H1 (cell line): ENCODE measurements around the gene SLC13A3. TPM values are rescaled to one million over a fixed set of nuclear protein-coding genes. Genes with fewer than 3 reads are reported as not detected.

Experiments
- CTCF ChIA-PET: fragments of 300-600 bp; sonication (Branson Sonifier 250); formaldehyde crosslinking; loops from one replicate; lab custom pipeline; 2021; ENCODE audit not compliant: partially characterized antibody; lab: Charles Lee
- POLR2A ChIA-PET: fragments of 300-600 bp; sonication (Branson Sonifier 250); formaldehyde crosslinking; loops from one replicate; lab custom pipeline; 2021; ENCODE audit warnings: inconsistent platforms; ENCODE audit not compliant: partially characterized antibody; lab: Charles Lee
- DNase-seq, 2 experiments: peaks; one replicate each; pipeline versions ENCODE4 v3.0.0 to v3.0.0-alpha.2; 2010 to 2022; ENCODE audit warnings: low spot score in 2 of 2, low read depth in 1 of 2, mixed read lengths in 1 of 2
- FAIRE-seq: peaks from 2 replicates; lab custom pipeline; 2011; peaks lifted over from hg19 to GRCh38; lab: Jason Lieb, UNC
- H2AFZ ChIP-seq: 2 replicates; pipeline ENCODE4 v1.8.1; 2012; ENCODE audit warnings: low read length, inconsistent platforms
- H2AK5ac ChIP-seq: 2 replicates; pipeline ENCODE4 v1.6.1; 2013; ENCODE audit warnings: low read depth, low read length
- H2BK120ac ChIP-seq: replicated peaks from 2 replicates; pipeline ENCODE3; 2013; ENCODE audit warnings: low read depth, low read length, inconsistent platforms
- H2BK12ac ChIP-seq: 2 replicates; pipeline ENCODE4 v1.6.1; 2013; ENCODE audit warnings: low read depth, low read length
- H2BK15ac ChIP-seq: 2 replicates; pipeline ENCODE4 v1.6.1; 2013; ENCODE audit warnings: low read length
- H2BK20ac ChIP-seq: 2 replicates; pipeline ENCODE4 v1.6.1; 2013; ENCODE audit warnings: low read length
- H2BK5ac ChIP-seq: 2 replicates; pipeline ENCODE4 v1.6.1; 2013; ENCODE audit warnings: low read depth, low read length
- H3K14ac ChIP-seq: 2 replicates; pipeline ENCODE4 v1.6.1; 2013; ENCODE audit warnings: inconsistent platforms; ENCODE audit not compliant: insufficient read length
- H3K18ac ChIP-seq: 2 replicates; pipeline ENCODE4 v1.6.1; 2013; ENCODE audit warnings: low read length; ENCODE audit errors: extremely low read depth
- H3K23ac ChIP-seq: 2 replicates; pipeline ENCODE4 v1.6.1; 2013; ENCODE audit warnings: inconsistent platforms; ENCODE audit not compliant: insufficient read length
- H3K23me2 ChIP-seq: 2 replicates; pipeline ENCODE4 v1.6.1; 2013; ENCODE audit warnings: low read depth, low read length
- H3K27ac ChIP-seq: 2 replicates; pipeline ENCODE4 v1.6.1; 2011; ENCODE audit warnings: low read depth, low read length, inconsistent platforms
- H3K27me3 ChIP-seq, 4 experiments: replicated peaks in 1 of 4; 1 replicate in 1 of 4; 2 replicates in 3 of 4; pipeline versions ENCODE4 v1.6.1 to v1.8.1; 2011 to 2013; ENCODE audit warnings: low read length in 3 of 4, mild to moderate bottlenecking in 3 of 4, inconsistent platforms in 2 of 4, mixed read lengths in 2 of 4, moderate library complexity in 1 of 4; ENCODE audit not compliant: control insufficient read depth in 3 of 4, insufficient read depth in 3 of 4; ENCODE audit errors: extremely low read depth in 1 of 4
- H3K36me3 ChIP-seq, 4 experiments: 2 replicates each; pipeline versions ENCODE4 v1.6.1 to v1.8.1; 2011 to 2013; ENCODE audit warnings: mild to moderate bottlenecking in 4 of 4, low read length in 3 of 4, moderate library complexity in 2 of 4, control low read depth in 1 of 4, inconsistent platforms in 1 of 4; ENCODE audit not compliant: insufficient read depth in 4 of 4, control insufficient read depth in 2 of 4
- H3K4ac ChIP-seq: replicated peaks from 2 replicates; pipeline ENCODE3; 2013; ENCODE audit warnings: low read length, low read depth, mixed read lengths, inconsistent platforms; ENCODE audit not compliant: insufficient read length
- H3K4me1 ChIP-seq, 4 experiments: replicated peaks in 1 of 4; 1 replicate in 1 of 4; 2 replicates in 3 of 4; pipeline versions ENCODE4 v1.6.1 to v1.8.1; 2011 to 2013; ENCODE audit warnings: low read length in 3 of 4, inconsistent platforms in 2 of 4, mixed read lengths in 1 of 4; ENCODE audit not compliant: insufficient read depth in 4 of 4, control insufficient read depth in 3 of 4
- H3K4me2 ChIP-seq, 2 experiments: 2 replicates each; pipeline versions ENCODE4 v1.6.1 to v1.8.1; 2011 to 2013; ENCODE audit warnings: low read depth in 2 of 2, low read length in 2 of 2, control low read depth in 1 of 2, inconsistent platforms in 1 of 2, mild to moderate bottlenecking in 1 of 2; ENCODE audit not compliant: insufficient read depth in 1 of 2
- H3K4me3 ChIP-seq, 4 experiments: fragments of 200-600, 300-600 bp in 1 of 4; sonication (generic), shearing (Covaris generic), sonication (Bioruptor Twin) in 1 of 4; 2 replicates each; pipeline versions ENCODE4 v1.5.1 to v1.8.1; 2011 to 2016; ENCODE audit warnings: low read length in 4 of 4, low read depth in 3 of 4, control low read depth in 2 of 4, inconsistent platforms in 2 of 4, mild to moderate bottlenecking in 2 of 4, mixed read lengths in 1 of 4, moderate library complexity in 1 of 4; ENCODE audit not compliant: insufficient read depth in 2 of 4; ENCODE audit errors: extremely low read depth in 1 of 4
- H3K56ac ChIP-seq: replicated peaks from 2 replicates; pipeline ENCODE3; 2013; ENCODE audit warnings: low read depth, mild to moderate bottlenecking, mixed read lengths, low read length, inconsistent platforms; ENCODE audit not compliant: insufficient read length
- H3K79me1 ChIP-seq: 2 replicates; pipeline ENCODE4 v1.6.1; 2013; ENCODE audit warnings: low read depth, low read length, control low read depth
- H3K79me2 ChIP-seq, 2 experiments: 2 replicates each; pipeline versions ENCODE4 v1.6.1 to v1.8.1; 2012 to 2013; ENCODE audit warnings: low read length in 2 of 2, mild to moderate bottlenecking in 2 of 2, inconsistent platforms in 1 of 2; ENCODE audit not compliant: insufficient read depth in 2 of 2, control insufficient read depth in 1 of 2
- H3K9ac ChIP-seq, 4 experiments: replicated peaks in 1 of 4; 1 replicate in 1 of 4; 2 replicates in 3 of 4; pipeline versions ENCODE4 v1.6.1 to v1.8.1; 2011 to 2013; ENCODE audit warnings: low read depth in 3 of 4, low read length in 3 of 4, control low read depth in 2 of 4, mild to moderate bottlenecking in 2 of 4, moderate library complexity in 2 of 4, inconsistent platforms in 1 of 4; ENCODE audit errors: extremely low read depth in 1 of 4
- H3K9me3 ChIP-seq, 2 experiments: 2 replicates each; pipeline versions ENCODE4 v1.6.1 to v1.8.1; 2012 to 2013; ENCODE audit warnings: mild to moderate bottlenecking in 2 of 2, moderate library complexity in 2 of 2, control low read depth in 1 of 2, inconsistent platforms in 1 of 2, low read depth in 1 of 2, low read length in 1 of 2, mixed read lengths in 1 of 2; ENCODE audit not compliant: insufficient read depth in 2 of 2
- H4K20me1 ChIP-seq, 2 experiments: replicated peaks in 1 of 2; 2 replicates each; pipeline versions ENCODE3 to v1.8.1; 2011 to 2013; ENCODE audit warnings: inconsistent platforms in 2 of 2, low read length in 2 of 2, mild to moderate bottlenecking in 1 of 2; ENCODE audit not compliant: insufficient read depth in 2 of 2, control insufficient read depth in 1 of 2
- H4K5ac ChIP-seq: 2 replicates; pipeline ENCODE4 v1.6.1; 2013; ENCODE audit warnings: low read length, low read depth, mixed read lengths, inconsistent platforms; ENCODE audit not compliant: insufficient read length
- H4K8ac ChIP-seq: 2 replicates; pipeline ENCODE4 v1.8.0; 2013; ENCODE audit warnings: mild to moderate bottlenecking, moderate library complexity, low read length, inconsistent platforms; ENCODE audit not compliant: insufficient read depth; ENCODE audit errors: extremely low read depth
- H4K91ac ChIP-seq: replicated peaks from 2 replicates; pipeline ENCODE3; 2013; ENCODE audit warnings: low read length, mixed read lengths, inconsistent platforms; ENCODE audit not compliant: insufficient read length
- CBX5 ChIP-seq: fragments of 300-800, 300-1000 bp; sonication (generic); IDR thresholded peaks from 2 replicates; pipeline ENCODE4 v1.7.1; 2016; ENCODE audit warnings: antibody characterized with exemption, low read length, low read depth
- EGR1 ChIP-seq: IDR thresholded peaks from 2 replicates; pipeline ENCODE4 v1.6.1; 2011; ENCODE audit warnings: low read depth, low read length, borderline replicate concordance
- EZH2 ChIP-seq: fragments of 200-600 bp; sonication (generic); IDR thresholded peaks from 2 replicates; pipeline ENCODE4 v1.7.1; 2012; ENCODE audit warnings: low read depth, mild to moderate bottlenecking, moderate library complexity, low read length, inconsistent platforms; ENCODE audit not compliant: severe bottlenecking
- FOSL1 ChIP-seq: IDR thresholded peaks from 2 replicates; pipeline ENCODE4 v1.6.1; 2011; ENCODE audit warnings: mild to moderate bottlenecking, low read depth, low read length, moderate library complexity; ENCODE audit not compliant: insufficient read depth
- GABPA ChIP-seq: IDR thresholded peaks from 2 replicates; pipeline ENCODE4 v1.6.1; 2011; ENCODE audit warnings: mild to moderate bottlenecking, low read length, moderate library complexity, borderline replicate concordance; ENCODE audit not compliant: insufficient read depth
- JUND ChIP-seq: IDR thresholded peaks from 2 replicates; pipeline ENCODE4 v1.6.1; 2011; ENCODE audit warnings: mild to moderate bottlenecking, improper control_type of control experiment, low read length
- MAFK ChIP-seq: IDR thresholded peaks from 2 replicates; pipeline ENCODE4 v1.6.1; 2012; ENCODE audit warnings: low read depth, mild to moderate bottlenecking, improper control_type of control experiment, low read length
- SIX5 ChIP-seq: IDR thresholded peaks from 2 replicates; pipeline ENCODE4 v1.6.1; 2011; ENCODE audit warnings: mild to moderate bottlenecking, low read depth, low read length
- TBP ChIP-seq: IDR thresholded peaks from 2 replicates; pipeline ENCODE4 v1.6.1; 2011; ENCODE audit warnings: low read depth, low read length, improper control_type of control experiment
- TCF12 ChIP-seq: IDR thresholded peaks from 2 replicates; pipeline ENCODE4 v1.6.1; 2011; ENCODE audit warnings: low read depth, mild to moderate bottlenecking, low read length
- TEAD4 ChIP-seq: IDR thresholded peaks from 2 replicates; pipeline ENCODE4 v1.6.1; 2012; ENCODE audit warnings: low read depth, low read length, inconsistent platforms, mixed read lengths
- YY1 ChIP-seq: IDR thresholded peaks from 2 replicates; pipeline ENCODE4 v1.6.1; 2011; ENCODE audit warnings: low read depth, mild to moderate bottlenecking, low read length
- WGBS, 2 experiments: shearing (Covaris generic) in 1 of 2; methylation state at CpG; one replicate each; pipeline versions ENCODE4 v1.1.6 to v1.1.7; 2013 to 2015; ENCODE audit warnings: low lambda C conversion rate in 2 of 2, mixed read lengths in 2 of 2, inconsistent platforms in 1 of 2, low coverage in 1 of 2, missing lambda C conversion rate in 1 of 2; ENCODE audit not compliant: insufficient replicate concordance in 2 of 2, insufficient coverage in 1 of 2, insufficient read length in 1 of 2; ENCODE audit errors: extremely low coverage in 1 of 2, missing lambda C conversion rate in 1 of 2; 5-methylcytosine and 5-hydroxymethylcytosine counted together
- polyA plus RNA-seq, 7 experiments: library from polyadenylated mRNA; depleted of rRNA in 3 of 7; stranded (reverse) in 5 of 7; unstranded in 2 of 7; fragments of >200 nt in 5 of 7; fragments of 200-250 nt in 2 of 7; gene quantifications; 1 replicate in 5 of 7; 2 replicates in 1 of 7; 4 replicates in 1 of 7; pipeline versions ENCODE4 v1.2.1 to v1.2.3, GENCODE V29; 2011 to 2013; ENCODE audit warnings: missing spikeins in 2 of 7, mixed read lengths in 2 of 7
- total RNA-seq: library from RNA; stranded (reverse); fragmentation: NEBNext Ultra II Directional; extraction: Animal tissue kit (Norgen Biotek cat#: 25700); gene quantifications from 2 replicates; pipeline ENCODE4 v1.2.1, GENCODE V29; 2021
- TF ChIP-seq, protein P1 (sequence below): IDR thresholded peaks from 2 replicates; pipeline ENCODE4 v1.6.1; 2012; ENCODE audit warnings: low read length, inconsistent platforms

SLC13A3 gene
- total and polyA plus RNA-seq, 2 of the 8 experiments (the other 6 are each of a cell fraction or from before 2014, with no cell fraction given) = 9.4 to 12.6 TPM

DNA sequence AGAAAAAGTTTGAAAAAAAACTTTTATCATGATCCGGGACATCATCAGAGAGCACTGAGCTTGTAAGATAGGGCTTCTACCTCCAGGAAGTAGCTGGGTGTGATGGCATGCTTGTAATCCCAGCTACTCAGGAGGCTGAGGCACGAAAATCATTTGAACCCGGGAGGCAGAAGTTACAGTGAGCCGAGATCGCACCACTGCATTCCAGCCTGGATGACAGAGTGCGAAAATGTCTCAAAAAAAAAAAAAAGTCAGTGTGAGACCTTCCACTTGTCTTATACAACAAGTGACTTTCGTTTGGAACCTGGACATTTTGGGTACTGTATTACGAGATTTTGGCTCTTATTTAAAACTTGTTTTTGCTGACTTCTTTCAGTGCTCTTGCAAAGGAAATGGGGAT, 5.9 kb upstream of the SLC13A3 start:
- Histone ChIP-seq H3K14ac (no peak overlapping the region), H2AK5ac (no peak overlapping the region), H3K18ac (no peak overlapping the region), H3K27ac (no peak overlapping the region), H3K9me3 (peaks cover 0 to 6% of the 10 kb centered on the region in 2 experiments; a peak in 1 of 4 replicates), H2BK15ac (no peak overlapping the region), H2BK12ac (no peak overlapping the region), H4K5ac (no peak overlapping the region), H4K91ac (no peak overlapping the region), H2AFZ (no peak overlapping the region), H2BK120ac (no peak overlapping the region), H3K4me2 (no peak overlapping the region), H3K56ac (no peak overlapping the region), H3K9ac (no peak overlapping the region), H3K27me3 (no peaks in the 10 kb centered on the region), H2BK5ac (no peak overlapping the region), H3K4me3 (no peak overlapping the region), H3K23me2 (no peaks in the 10 kb centered on the region), H2BK20ac (no peak overlapping the region), H3K23ac (no peak overlapping the region), H3K79me2 (no peaks in the 10 kb centered on the region), H4K8ac (no peak overlapping the region), H4K20me1 (no peaks in the 10 kb centered on the region), H3K4ac (no peak overlapping the region), H3K79me1 (no peaks in the 10 kb centered on the region), H3K36me3 (peaks cover 0 to 9% (median 3%) of the 10 kb centered on the region in 4 experiments; a peak in 2 of 8 replicates), H3K4me1 (no peaks in the 10 kb centered on the region)
- no peak for FAIRE-seq
- WGBS, 2 experiments = 92% methylated on average over 8 of the region's 8 CpGs; no CpG with 5 or more reads in 1 of the 2 experiments
- POLR2A ChIA-PET = interaction anchor here (1.2 kb wide), 1 partner anchor 20 kb away, joined by 3 read pairs; no protein-coding TSS in a partner anchor
- no peak for DNase-seq
- CTCF ChIA-PET = interaction anchor here (0.6 to 2.0 kb wide), 2 partner anchors 19 to 24 kb away, joined by 3 to 11 read pairs; no protein-coding TSS in a partner anchor
- TF ChIP-seq MAFK (no peak), FOSL1 (no peak), JUND (no peak), GABPA (no peak), TCF12 (no peak), YY1 (no peak), EZH2 (no peak), TBP (no peak), SIX5 (no peak), CBX5 (no peak), TEAD4 (no peak), EGR1 (no peak)
- TF ChIP-seq, protein P1, sequence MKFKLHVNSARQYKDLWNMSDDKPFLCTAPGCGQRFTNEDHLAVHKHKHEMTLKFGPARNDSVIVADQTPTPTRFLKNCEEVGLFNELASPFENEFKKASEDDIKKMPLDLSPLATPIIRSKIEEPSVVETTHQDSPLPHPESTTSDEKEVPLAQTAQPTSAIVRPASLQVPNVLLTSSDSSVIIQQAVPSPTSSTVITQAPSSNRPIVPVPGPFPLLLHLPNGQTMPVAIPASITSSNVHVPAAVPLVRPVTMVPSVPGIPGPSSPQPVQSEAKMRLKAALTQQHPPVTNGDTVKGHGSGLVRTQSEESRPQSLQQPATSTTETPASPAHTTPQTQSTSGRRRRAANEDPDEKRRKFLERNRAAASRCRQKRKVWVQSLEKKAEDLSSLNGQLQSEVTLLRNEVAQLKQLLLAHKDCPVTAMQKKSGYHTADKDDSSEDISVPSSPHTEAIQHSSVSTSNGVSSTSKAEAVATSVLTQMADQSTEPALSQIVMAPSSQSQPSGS = no peak
